NCI-H2107 treated with DMSO at 0.1 percent for 48 hours (cell line): ENCODE measurements around the gene IL21.
A peak's percentile ranks its signal among the peaks of the same experiment; 100 is the strongest.

ENCODE experiments used
- DNase-seq: peaks from one replicate; lab custom pipeline; 2025; ENCODE audit not compliant: unreplicated experiment; lab: John Stamatoyannopoulos, UW

The IL21 gene

GRCh38 chr4:122635205-122635604 is 14.3 kb upstream of the IL21 start:
- DNase-seq, result no peak

- no peak for DNase-seq
Observed at GRCh38 chr4:122633211-122633610, 12.3 kb upstream of the IL21 start.

GRCh38 chr4:122632396-122633143 is 11.7 kb upstream of the IL21 start:
- no peak for DNase-seq

- no peak for DNase-seq
Observed at GRCh38 chr4:122625156-122625555, 4.3 kb upstream of the IL21 start.

GRCh38 chr4:122624205-122624604 is 3.3 kb upstream of the IL21 start:
- DNase-seq, result no peak

GRCh38 chr4:122623637-122624166 is 2.8 kb upstream of the IL21 start:
- no peak for DNase-seq

- no peak for DNase-seq
Observed at GRCh38 chr4:122622400-122622799, 1.5 kb upstream of the IL21 start.

- DNase-seq, result no peak
Observed at GRCh38 chr4:122619611-122620010, 1.3 kb downstream of the IL21 start.

- DNase-seq, result no peak
Observed at GRCh38 chr4:122617597-122618593, 3.0 kb downstream of the IL21 start.

GRCh38 chr4:122616915-122617596 is 3.8 kb downstream of the IL21 start:
- no peak for DNase-seq

- no peak for DNase-seq
Observed at GRCh38 chr4:122614621-122615020, 6.2 kb downstream of the IL21 start.

- no peak for DNase-seq
Observed at GRCh38 chr4:122612540-122612939, 8.3 kb downstream of the IL21 start.

- no peak for DNase-seq
Observed at GRCh38 chr4:122606364-122607043, 14.4 kb downstream of the IL21 start.

GRCh38 chr4:122604146-122604545 is 16.7 kb downstream of the IL21 start:
- DNase-seq, result no peak

- no peak for DNase-seq
Observed at GRCh38 chr4:122603156-122603574, 17.7 kb downstream of the IL21 start.

- DNase-seq, result peak; percentile 8
Observed at GRCh38 chr4:122602277-122603142, 18.4 kb downstream of the IL21 start.

- DNase-seq, result no peak
Observed at GRCh38 chr4:122591196-122591595, 29.7 kb downstream of the IL21 start.

GRCh38 chr4:122588453-122589238 is 32.2 kb downstream of the IL21 start:
- no peak for DNase-seq

- no peak for DNase-seq
Observed at GRCh38 chr4:122584519-122584918, 36.3 kb downstream of the IL21 start.
